MM.1S (cell line): ENCODE results near the gene ENO1.

Experiments
- DNase-seq: peaks from one replicate; pipeline ENCODE4 v3.0.0-alpha.2; 2015
- H2AFZ ChIP-seq: fragments of 300-600 bp; sonication (generic); 2 replicates; pipeline ENCODE4 v1.6.0; 2016; ENCODE audit warnings: antibody characterized with exemption, low read length
- H3F3A ChIP-seq: fragments of 300-600 bp; sonication (generic); 2 replicates; pipeline ENCODE4 v1.6.1; 2016; ENCODE audit warnings: mild to moderate bottlenecking, antibody characterized with exemption, low read length, moderate library complexity, mixed read lengths; ENCODE audit not compliant: insufficient read depth
- H3K27ac ChIP-seq: fragments of 300-600 bp; sonication (generic); 2 replicates; pipeline ENCODE4 v1.5.1; 2016; ENCODE audit warnings: mild to moderate bottlenecking, low read length
- H3K27me3 ChIP-seq: fragments of 300-600 bp; sonication (generic); replicated peaks from 2 replicates; pipeline ENCODE4 v1.6.0; 2016; ENCODE audit warnings: low read length; ENCODE audit not compliant: insufficient read depth
- H3K36me3 ChIP-seq: fragments of 300-600 bp; sonication (generic); replicated peaks from 2 replicates; pipeline ENCODE4 v1.6.1; 2016; ENCODE audit warnings: mild to moderate bottlenecking, low read length, mixed read lengths; ENCODE audit not compliant: insufficient read depth
- H3K4me1 ChIP-seq: fragments of 300-600 bp; sonication (generic); 2 replicates; pipeline ENCODE4 v1.6.1; 2016; ENCODE audit warnings: low read length, mixed read lengths
- H3K4me2 ChIP-seq: fragments of 300-600 bp; sonication (generic); 2 replicates; pipeline ENCODE4 v1.6.0; 2016; ENCODE audit warnings: low read depth, low read length
- H3K4me3 ChIP-seq: fragments of 300-600 bp; sonication (generic); 2 replicates; pipeline ENCODE4 v1.5.1; 2016; ENCODE audit warnings: low read length, mixed read lengths
- H3K79me2 ChIP-seq: fragments of 300-600 bp; sonication (generic); 2 replicates; pipeline ENCODE4 v1.6.1; 2016; ENCODE audit warnings: mixed run types, low read length, mixed read lengths
- H3K9ac ChIP-seq: fragments of 300-600 bp; sonication (generic); 2 replicates; pipeline ENCODE4 v1.6.1; 2016; ENCODE audit warnings: low read length, mixed read lengths
- H3K9me2 ChIP-seq: fragments of 300-600 bp; sonication (generic); replicated peaks from 2 replicates; pipeline ENCODE4 v1.6.1; 2016; ENCODE audit warnings: mild to moderate bottlenecking, low read length, mixed read lengths; ENCODE audit not compliant: insufficient read depth
- H3K9me3 ChIP-seq: fragments of 300-600 bp; sonication (generic); replicated peaks from 2 replicates; pipeline ENCODE4 v1.6.1; 2016; ENCODE audit warnings: mild to moderate bottlenecking, low read length, mixed read lengths; ENCODE audit not compliant: insufficient read depth
- H4K20me1 ChIP-seq: fragments of 300-600 bp; sonication (generic); 2 replicates; pipeline ENCODE4 v1.6.1; 2016; ENCODE audit warnings: mild to moderate bottlenecking, low read length, moderate library complexity, mixed read lengths; ENCODE audit not compliant: insufficient read depth
- EZH2 ChIP-seq: fragments of 300-600 bp; sonication (generic); optimal IDR thresholded peaks from 2 replicates; pipeline ENCODE3; 2017; ENCODE audit warnings: low read depth, mild to moderate bottlenecking, antibody characterized with exemption, low read length, mixed read lengths
- EZH2phosphoT487 ChIP-seq: fragments of 300-600 bp; sonication (generic); IDR thresholded peaks from 2 replicates; pipeline ENCODE4 v1.6.1; 2018; ENCODE audit warnings: antibody characterized with exemption, low read length
- TF ChIP-seq, protein P1 (sequence below): fragments of 300-600 bp; sonication (generic); IDR thresholded peaks from 2 replicates; pipeline ENCODE4 v1.5.1; 2016; ENCODE audit warnings: antibody characterized with exemption, low read length, mixed read lengths

Gene ENO1

DNA sequence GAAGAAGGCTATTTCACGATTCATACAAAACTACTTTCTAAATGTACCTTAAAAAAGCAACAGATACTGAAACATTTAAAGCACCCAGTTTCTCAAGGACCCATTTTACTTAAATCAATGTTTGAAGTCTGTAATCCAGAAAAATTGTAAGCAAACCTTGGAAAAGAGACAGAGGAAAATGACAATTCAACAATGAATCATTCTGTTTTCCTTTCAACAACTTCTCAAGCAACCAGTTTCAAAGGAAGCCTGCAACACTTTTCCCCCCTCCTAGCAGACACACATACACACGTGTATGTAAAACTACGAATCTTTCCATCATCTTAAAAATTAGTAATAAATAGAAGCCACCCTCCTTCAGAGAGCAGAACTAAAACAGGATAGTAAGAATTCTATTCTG is 62.2 kb downstream of the ENO1 start:
- Histone ChIP-seq H3K9ac (peak overlapping the region; percentile 94; the same call in 1 of the 2 replicates), H3K4me2 (peak overlapping the region; percentile 92), H3K27me3 (no peaks in the 10 kb centered on the region), H3F3A (peaks cover 21% of the 10 kb centered on the region), H3K36me3 (no peaks in the 10 kb centered on the region), H2AFZ (no peak overlapping the region), H3K79me2 (peaks cover 42% of the 10 kb centered on the region), H3K27ac (peak overlapping the region; percentile 81; the same call in 1 of the 2 replicates), H3K4me1 (peaks cover 23% of the 10 kb centered on the region), H3K4me3 (peak overlapping the region; percentile 93), H4K20me1 (no peaks in the 10 kb centered on the region), H3K9me2 (no peaks in the 10 kb centered on the region), H3K9me3 (no peaks in the 10 kb centered on the region)
- TF ChIP-seq EZH2phosphoT487 (no peak), EZH2 (no peak)
- TF ChIP-seq, protein P1, sequence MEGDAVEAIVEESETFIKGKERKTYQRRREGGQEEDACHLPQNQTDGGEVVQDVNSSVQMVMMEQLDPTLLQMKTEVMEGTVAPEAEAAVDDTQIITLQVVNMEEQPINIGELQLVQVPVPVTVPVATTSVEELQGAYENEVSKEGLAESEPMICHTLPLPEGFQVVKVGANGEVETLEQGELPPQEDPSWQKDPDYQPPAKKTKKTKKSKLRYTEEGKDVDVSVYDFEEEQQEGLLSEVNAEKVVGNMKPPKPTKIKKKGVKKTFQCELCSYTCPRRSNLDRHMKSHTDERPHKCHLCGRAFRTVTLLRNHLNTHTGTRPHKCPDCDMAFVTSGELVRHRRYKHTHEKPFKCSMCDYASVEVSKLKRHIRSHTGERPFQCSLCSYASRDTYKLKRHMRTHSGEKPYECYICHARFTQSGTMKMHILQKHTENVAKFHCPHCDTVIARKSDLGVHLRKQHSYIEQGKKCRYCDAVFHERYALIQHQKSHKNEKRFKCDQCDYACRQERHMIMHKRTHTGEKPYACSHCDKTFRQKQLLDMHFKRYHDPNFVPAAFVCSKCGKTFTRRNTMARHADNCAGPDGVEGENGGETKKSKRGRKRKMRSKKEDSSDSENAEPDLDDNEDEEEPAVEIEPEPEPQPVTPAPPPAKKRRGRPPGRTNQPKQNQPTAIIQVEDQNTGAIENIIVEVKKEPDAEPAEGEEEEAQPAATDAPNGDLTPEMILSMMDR = no peak
- no peak for DNase-seq

DNA sequence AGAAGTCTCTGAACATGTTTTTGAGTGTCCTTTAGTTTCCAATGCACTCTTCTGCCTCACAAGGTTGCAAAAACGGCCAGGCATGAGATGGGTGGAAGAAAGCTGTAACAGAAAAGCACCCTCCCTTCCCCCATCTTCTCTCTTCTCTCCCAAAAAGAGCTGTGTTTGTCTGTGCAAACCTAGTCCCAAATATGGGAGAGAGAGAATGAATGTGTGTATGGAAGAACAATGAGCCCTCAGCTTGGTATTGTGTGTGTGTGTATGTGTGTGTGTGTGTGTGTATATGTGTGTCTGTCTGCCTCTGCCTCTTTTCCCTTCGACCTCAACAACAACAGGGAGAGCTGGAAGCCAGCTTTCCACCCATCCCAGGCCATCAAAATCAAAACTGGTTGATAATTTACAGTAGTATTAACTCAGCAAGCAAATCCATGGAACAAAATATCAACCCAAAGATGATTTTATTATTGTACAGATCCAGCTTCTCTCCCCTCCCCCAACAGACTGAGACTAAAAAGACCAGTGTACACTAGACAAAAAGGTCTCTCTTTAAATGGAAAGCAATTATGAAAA is 62.8 kb downstream of the ENO1 start:
- Histone ChIP-seq H3K9ac (no peak overlapping the region), H3K27me3 (no peaks in the 10 kb centered on the region), H3K4me3 (peak overlapping the region; percentile 93), H3K79me2 (peaks cover 48% of the 10 kb centered on the region), H3K9me3 (no peaks in the 10 kb centered on the region), H3K36me3 (no peaks in the 10 kb centered on the region), H3K4me1 (peaks cover 23% of the 10 kb centered on the region), H3K27ac (no peak overlapping the region), H4K20me1 (no peaks in the 10 kb centered on the region), H3F3A (peaks cover 21% of the 10 kb centered on the region), H3K4me2 (peak overlapping the region; percentile 92), H3K9me2 (no peaks in the 10 kb centered on the region), H2AFZ (no peak overlapping the region)
- TF ChIP-seq, protein P1 = no peak
- TF ChIP-seq EZH2 (no peak), EZH2phosphoT487 (no peak)
- DNase-seq = no peak

DNA sequence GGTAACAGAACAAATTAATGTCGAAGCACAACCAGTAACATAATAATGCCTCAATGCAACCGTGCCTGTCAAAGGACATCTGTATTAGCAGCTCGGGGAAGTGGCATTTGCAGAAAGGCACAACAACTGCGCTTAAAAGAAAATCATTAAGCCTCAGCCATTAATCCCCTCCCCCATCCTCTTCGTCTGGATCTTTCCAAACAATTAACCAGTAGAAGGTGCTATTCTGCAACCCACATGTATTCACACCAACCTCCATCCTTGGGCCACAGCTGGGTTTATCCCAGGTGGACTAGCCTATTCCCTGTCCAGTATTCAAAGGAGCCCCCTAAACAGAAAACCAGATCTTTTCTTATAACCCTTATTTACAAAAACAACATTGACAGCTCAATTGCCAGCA is 63.6 kb downstream of the ENO1 start:
- Histone ChIP-seq H3K27ac (no peak overlapping the region), H3K4me3 (no peak overlapping the region), H3F3A (peaks cover 21% of the 10 kb centered on the region), H3K9ac (no peak overlapping the region), H3K36me3 (no peaks in the 10 kb centered on the region), H3K9me3 (no peaks in the 10 kb centered on the region), H3K4me2 (no peak overlapping the region), H2AFZ (no peak overlapping the region), H3K27me3 (no peaks in the 10 kb centered on the region), H3K9me2 (no peaks in the 10 kb centered on the region), H3K79me2 (peaks cover 50% of the 10 kb centered on the region), H4K20me1 (no peaks in the 10 kb centered on the region), H3K4me1 (peaks cover 23% of the 10 kb centered on the region)
- DNase-seq = no peak
- no peak for TF ChIP-seq EZH2phosphoT487
- TF ChIP-seq EZH2 = no peak
- TF ChIP-seq, protein P1 = 0 out of 2 replicates have a peak, but pooled peaks have one; percentile 4
